ENCODE measurements around the gene CFLAR.

CFLAR gene

GRCh38 chr2:201201371-201201770, 85.4 kb downstream of the CFLAR start:
- no peak overlapping the region for H3K4me3 ChIP-seq (ENCODE audit: low read depth, low read length)
- no peak for TF ChIP-seq CTCF (IDR thresholded peaks at IDR 0.05; ENCODE audit: borderline replicate concordance, insufficient read depth, low read depth, low read length)

DNA sequence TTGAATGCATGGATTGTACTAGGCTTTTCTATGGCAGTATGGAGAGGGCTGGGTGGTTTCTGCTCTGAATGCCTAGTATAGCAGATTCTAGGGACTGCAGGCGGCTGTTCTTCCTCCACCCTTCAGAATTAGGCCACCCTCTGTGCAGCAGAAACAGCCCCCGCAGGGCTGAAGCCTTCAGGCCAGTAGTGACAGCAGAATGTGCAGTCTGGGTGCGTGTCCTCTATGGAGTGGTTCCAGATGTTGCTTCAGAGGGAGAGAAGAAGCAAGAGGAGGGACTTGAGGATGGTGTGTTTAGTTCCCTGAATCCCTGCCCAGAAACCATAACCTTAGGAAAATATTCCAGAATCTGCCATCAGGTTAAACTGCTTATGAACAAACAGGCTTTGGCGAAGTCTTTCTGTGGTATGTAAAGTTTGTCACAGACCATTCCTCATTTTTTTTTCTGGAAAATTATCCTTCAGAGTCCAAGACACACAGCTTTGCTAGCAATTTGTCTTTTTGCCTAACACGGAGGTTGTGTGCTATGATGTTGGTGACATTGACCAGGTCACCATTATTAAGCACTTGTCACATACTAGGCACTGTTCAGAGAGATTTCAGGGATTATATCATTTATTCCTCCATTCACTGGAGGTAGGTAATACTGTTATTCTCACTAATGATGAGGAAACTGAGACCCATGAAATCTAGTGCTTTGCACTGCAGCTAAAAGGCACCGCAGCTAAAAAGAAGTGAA, 88.1 kb downstream of the CFLAR start:
- H3K4me3 ChIP-seq (ENCODE audit: low read depth, low read length): no peak overlapping the region
- no peak for TF ChIP-seq CTCF (IDR thresholded peaks at IDR 0.05; ENCODE audit: borderline replicate concordance, insufficient read depth, low read depth, low read length)

DNA sequence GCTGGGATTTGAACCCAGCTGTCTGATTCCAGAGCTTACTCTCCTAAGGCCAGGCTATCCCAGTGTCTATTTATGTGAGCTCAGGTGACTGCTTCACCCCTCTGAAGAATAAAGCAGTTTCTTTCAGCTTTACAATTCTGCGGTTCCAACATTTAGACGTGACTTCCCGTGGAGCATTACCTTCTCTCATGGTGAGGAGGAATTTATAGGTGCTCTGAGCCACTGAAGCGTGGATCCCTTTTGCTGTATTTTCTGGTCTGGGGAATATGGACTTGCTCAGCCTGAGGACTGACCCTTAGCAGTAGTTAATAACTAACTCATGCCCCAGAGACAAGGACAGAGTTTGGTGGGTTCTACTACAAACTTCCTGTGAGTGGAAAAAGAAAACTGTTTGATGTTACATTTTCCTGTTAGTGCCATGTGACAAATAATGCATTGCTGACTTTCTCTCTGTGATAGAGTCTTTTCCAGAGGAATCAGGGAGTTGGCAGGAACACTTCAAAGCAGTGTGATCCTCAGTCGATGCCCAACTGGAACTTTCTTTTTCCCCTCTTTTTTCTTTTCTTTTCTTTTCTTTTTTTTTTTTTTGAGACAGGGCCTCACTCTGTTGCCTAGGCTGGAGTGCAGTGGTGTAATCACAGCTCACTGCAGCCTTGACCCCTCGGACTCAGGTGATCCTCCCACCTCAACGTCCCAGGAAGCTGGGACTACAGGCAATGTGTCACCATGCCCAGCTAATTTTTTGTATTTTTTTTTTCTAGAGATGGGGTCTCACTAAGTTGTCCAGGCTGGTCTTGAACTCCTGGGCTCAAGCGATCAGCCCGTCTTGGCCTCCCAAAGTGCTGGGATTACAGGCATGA, 88.9 kb downstream of the CFLAR start:
- TF ChIP-seq CTCF (IDR thresholded peaks at IDR 0.05; ENCODE audit: borderline replicate concordance, insufficient read depth, low read depth, low read length): no peak
- no peak overlapping the region for H3K4me3 ChIP-seq (ENCODE audit: low read depth, low read length)

DNA sequence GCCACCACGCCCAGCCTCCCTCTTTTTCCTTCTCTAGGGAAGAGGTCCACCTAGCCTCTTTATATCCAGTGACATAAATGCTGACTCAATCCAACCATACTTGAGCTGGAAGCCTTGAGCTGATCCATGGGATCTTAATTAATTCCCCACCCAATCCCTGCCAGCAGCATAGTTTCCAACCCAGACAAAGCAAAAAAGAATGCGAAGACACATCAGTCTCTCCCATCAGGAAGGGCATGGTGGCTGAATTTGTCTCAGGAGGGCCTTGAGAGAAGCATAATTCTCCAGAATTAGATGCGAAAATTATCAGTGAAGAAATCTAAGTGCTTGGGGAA, 89.5 kb downstream of the CFLAR start:
- no peak overlapping the region for H3K4me3 ChIP-seq (ENCODE audit: low read depth, low read length)
- TF ChIP-seq CTCF (IDR thresholded peaks at IDR 0.05; ENCODE audit: borderline replicate concordance, insufficient read depth, low read depth, low read length): no peak

DNA sequence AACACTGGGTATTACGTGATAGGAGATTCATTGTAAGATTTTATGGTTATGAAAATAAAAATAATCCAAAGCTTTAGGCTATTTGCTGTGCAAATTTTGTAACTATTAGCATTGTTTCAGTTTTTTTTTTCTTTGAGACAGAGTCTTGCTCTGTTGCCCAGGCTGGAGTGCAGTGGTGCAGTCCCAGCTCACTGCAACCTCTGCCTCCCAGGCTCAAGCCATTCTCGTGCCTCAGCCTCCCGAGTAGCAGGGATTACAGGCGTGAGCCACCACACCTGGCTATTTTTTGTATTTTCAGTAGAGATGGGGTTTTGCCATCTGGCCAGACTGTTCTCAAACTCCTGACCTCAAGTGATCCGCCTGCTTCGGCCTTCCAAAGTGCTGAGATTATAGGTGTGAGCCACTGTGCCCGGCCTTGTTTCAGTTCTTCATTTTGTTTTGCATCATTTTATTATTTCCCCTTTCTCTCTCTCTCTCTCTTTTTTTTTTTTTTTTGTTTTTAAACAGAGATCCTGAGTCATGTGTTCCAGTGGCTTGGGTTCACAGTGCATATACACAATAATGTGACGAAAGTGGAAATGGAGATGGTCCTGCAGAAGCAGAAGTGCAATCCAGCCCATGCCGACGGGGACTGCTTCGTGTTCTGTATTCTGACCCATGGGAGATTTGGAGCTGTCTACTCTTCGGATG, 92.7 kb downstream of the CFLAR start:
- no peak overlapping the region for H3K4me3 ChIP-seq (ENCODE audit: low read depth, low read length)
- TF ChIP-seq CTCF (IDR thresholded peaks at IDR 0.05; ENCODE audit: borderline replicate concordance, insufficient read depth, low read depth, low read length): no peak

- TF ChIP-seq CTCF (IDR thresholded peaks at IDR 0.05; ENCODE audit: borderline replicate concordance, insufficient read depth, low read depth, low read length): no peak
These were observed 100.0 kb downstream of the CFLAR start for GRCh38 chr2:201215963-201216362.

More at GRCh38 chr2:201215963-201216362, 100.0 kb downstream of the CFLAR start:
- no peak overlapping the region for H3K4me3 ChIP-seq (ENCODE audit: low read depth, low read length)

All from GM12875 (cell line).